ENCODE measurements around the gene SCAMP5. TPM values are rescaled to one million over a fixed set of nuclear protein-coding genes. Genes with fewer than 3 reads are reported as not detected.

The SCAMP5 gene
- total and polyA plus RNA-seq, 2 of the 13 experiments (the other 11 are each of a cell fraction or from before 2014, with no cell fraction given): 34.3 to 49.0 TPM

DNA sequence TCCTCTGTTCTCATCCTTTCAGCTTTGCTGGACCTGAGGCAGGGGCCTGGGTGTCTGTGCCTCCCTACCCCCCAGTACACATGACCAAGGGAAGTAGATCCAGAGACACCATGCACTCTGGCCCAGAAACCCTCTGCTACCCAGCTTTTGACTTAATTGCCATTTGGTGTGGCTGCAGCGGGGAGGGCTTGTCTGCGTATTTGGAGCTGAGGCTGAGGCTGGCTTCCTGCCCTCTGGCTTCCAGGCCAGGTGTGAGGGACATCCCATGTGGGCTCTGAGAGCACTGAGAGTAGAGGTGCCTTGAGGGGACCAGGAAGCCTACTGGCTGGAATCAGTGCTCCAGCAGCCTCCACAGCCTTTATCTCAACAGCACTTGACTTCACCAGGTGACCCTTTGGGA, 54.9 kb downstream of the SCAMP5 start:
- Histone ChIP-seq H3K4me3 (replicated peaks in 1 of 3; ENCODE audit: insufficient read depth in 1 of 3, low read depth in 2 of 3, low read length in 3 of 3) (no peak overlapping the region), H2AFZ (ENCODE audit: low read length) (no peak overlapping the region), H3K36me3 (replicated peaks in 1 of 2; ENCODE audit: control insufficient read depth in 1 of 2, insufficient read depth in 2 of 2, low read length in 2 of 2) (peaks cover 3 to 10% of the 10 kb centered on the region in 2 experiments; a peak in 4 of 5 replicates), H4K20me1 (ENCODE audit: insufficient read depth, low read length) (no peaks in the 10 kb centered on the region), H3K79me2 (ENCODE audit: insufficient read depth, low read length) (no peaks in the 10 kb centered on the region), H3K9me3 (ENCODE audit: low read length) (no peaks in the 10 kb centered on the region), H3K27ac (ENCODE audit: extremely low read length, insufficient read depth, low read length) (no peak overlapping the region), H3K27me3 (ENCODE audit: control insufficient read depth in 1 of 2, insufficient read depth in 2 of 2, low read length in 2 of 2) (no peaks in the 10 kb centered on the region), H3K4me1 (ENCODE audit: insufficient read depth, low read length) (peaks cover 67% of the 10 kb centered on the region), H3K9ac (ENCODE audit: insufficient read depth, low read depth, low read length) (no peak overlapping the region), H3K4me2 (ENCODE audit: low read depth, low read length) (no peak overlapping the region)
- WGBS (ENCODE audit: low lambda C conversion rate): 100% methylated on average over 2 of the region's 2 CpGs
- intact Hi-C loops (cut with micrococcal nuclease; ENCODE audit: unreplicated experiment): no loop called here
- no peak for FAIRE-seq
- ChIA-PET CTCF (ENCODE audit: low intra/inter-chr PET ratio, low total read pairs) (no interaction called here), POLR2A (no interaction called here)
- ATAC-seq: no peak
- DNase-seq (ENCODE audit: low spot score): no peak
- in situ Hi-C loops (cut with HindIII; ENCODE audit: extremely low pct_ligation_motif_present, low pct_unique_long_range_greater_than_20kb): no loop called here
- no peak for TF ChIP-seq GLI4 (CRISPR knock-in tag; IDR thresholded peaks at IDR 0.05; ENCODE audit: borderline replicate concordance)
- no peak for TF ChIP-seq CENPX (CRISPR knock-in tag; IDR thresholded peaks at IDR 0.05)
- TF ChIP-seq SIX4 (CRISPR knock-in tag; IDR thresholded peaks at IDR 0.05): no peak
- TF ChIP-seq KMT2B (CRISPR knock-in tag; IDR thresholded peaks at IDR 0.05): no peak
- no peak for TF ChIP-seq MEF2D (CRISPR knock-in tag; IDR thresholded peaks at IDR 0.05)
- no peak for TF ChIP-seq SALL1 (CRISPR knock-in tag; IDR thresholded peaks at IDR 0.05)
- no TSS peak for BruUV-seq (replicated peaks)

DNA sequence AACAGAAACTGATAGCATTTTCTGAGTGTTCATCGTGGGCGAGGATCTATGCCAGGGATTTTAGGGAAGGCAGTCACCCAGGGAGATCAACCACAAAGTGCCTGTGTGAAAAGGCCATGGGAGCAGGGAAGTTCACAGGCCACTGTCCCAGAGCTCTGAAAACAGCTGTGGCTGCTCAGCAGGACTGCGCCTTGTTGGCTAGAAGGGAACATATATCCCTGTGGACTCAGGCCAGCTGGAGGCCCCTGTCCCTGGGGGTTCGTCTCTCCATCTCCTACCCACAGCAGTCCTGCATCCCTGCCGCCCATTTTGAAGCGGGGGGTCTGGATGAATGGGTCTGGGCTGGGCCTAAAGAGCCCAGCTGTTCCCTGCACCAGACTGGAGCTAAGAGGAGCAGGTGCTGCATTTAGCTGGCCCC, 55.8 kb downstream of the SCAMP5 start:
- Histone ChIP-seq H3K36me3 (replicated peaks in 1 of 2; ENCODE audit: control insufficient read depth in 1 of 2, insufficient read depth in 2 of 2, low read length in 2 of 2) (peaks cover 3 to 10% of the 10 kb centered on the region in 2 experiments; a peak in 4 of 5 replicates), H3K9me3 (ENCODE audit: low read length) (no peaks in the 10 kb centered on the region), H3K79me2 (ENCODE audit: insufficient read depth, low read length) (no peaks in the 10 kb centered on the region), H3K4me2 (ENCODE audit: low read depth, low read length) (no peak overlapping the region), H3K27ac (ENCODE audit: extremely low read length, insufficient read depth, low read length) (no peak overlapping the region), H4K20me1 (ENCODE audit: insufficient read depth, low read length) (no peaks in the 10 kb centered on the region), H3K4me3 (replicated peaks in 1 of 3; ENCODE audit: insufficient read depth in 1 of 3, low read depth in 2 of 3, low read length in 3 of 3) (no peak overlapping the region), H3K9ac (ENCODE audit: insufficient read depth, low read depth, low read length) (no peak overlapping the region), H3K27me3 (ENCODE audit: control insufficient read depth in 1 of 2, insufficient read depth in 2 of 2, low read length in 2 of 2) (no peaks in the 10 kb centered on the region), H3K4me1 (ENCODE audit: insufficient read depth, low read length) (peaks cover 67% of the 10 kb centered on the region), H2AFZ (ENCODE audit: low read length) (no peak overlapping the region)
- in situ Hi-C loops (cut with HindIII; ENCODE audit: extremely low pct_ligation_motif_present, low pct_unique_long_range_greater_than_20kb) (no loop called here), intact Hi-C loops (cut with micrococcal nuclease; ENCODE audit: unreplicated experiment) (no loop called here)
- 100% methylated on average over 6 of the region's 6 CpGs for WGBS (ENCODE audit: low lambda C conversion rate)
- BruUV-seq (replicated peaks): no TSS peak
- ChIA-PET POLR2A (interaction anchor here (2.6 kb wide), 1 partner anchor 149 kb away, joined by 11 read pairs; the partner anchor contains the start of gene C15orf39), CTCF (ENCODE audit: low intra/inter-chr PET ratio, low total read pairs) (no interaction called here)
- DNase-seq (ENCODE audit: low spot score) (no peak), ATAC-seq (no peak), FAIRE-seq (no peak)
- TF ChIP-seq EED (CRISPR knock-in tag; IDR thresholded peaks at IDR 0.05) (no peak), ZNF749 (CRISPR knock-in tag; IDR thresholded peaks at IDR 0.05; ENCODE audit: borderline replicate concordance) (no peak), ZNF777 (CRISPR knock-in tag; IDR thresholded peaks at IDR 0.05) (no peak), ZFYVE20 (CRISPR knock-in tag; IDR thresholded peaks at IDR 0.05; ENCODE audit: borderline replicate concordance, low read depth) (no peak), ZNF331 (CRISPR knock-in tag; IDR thresholded peaks at IDR 0.05) (no peak), CEBPB (IDR thresholded peaks at IDR 0.05; ENCODE audit: borderline replicate concordance, low read depth, low read length) (no peak), TAF15 (IDR thresholded peaks at IDR 0.05; ENCODE audit: low read depth, low read length, poor library complexity, severe bottlenecking) (no peak), ZNF879 (CRISPR knock-in tag; IDR thresholded peaks at IDR 0.05) (no peak)
- TF ChIP-seq, protein P1, sequence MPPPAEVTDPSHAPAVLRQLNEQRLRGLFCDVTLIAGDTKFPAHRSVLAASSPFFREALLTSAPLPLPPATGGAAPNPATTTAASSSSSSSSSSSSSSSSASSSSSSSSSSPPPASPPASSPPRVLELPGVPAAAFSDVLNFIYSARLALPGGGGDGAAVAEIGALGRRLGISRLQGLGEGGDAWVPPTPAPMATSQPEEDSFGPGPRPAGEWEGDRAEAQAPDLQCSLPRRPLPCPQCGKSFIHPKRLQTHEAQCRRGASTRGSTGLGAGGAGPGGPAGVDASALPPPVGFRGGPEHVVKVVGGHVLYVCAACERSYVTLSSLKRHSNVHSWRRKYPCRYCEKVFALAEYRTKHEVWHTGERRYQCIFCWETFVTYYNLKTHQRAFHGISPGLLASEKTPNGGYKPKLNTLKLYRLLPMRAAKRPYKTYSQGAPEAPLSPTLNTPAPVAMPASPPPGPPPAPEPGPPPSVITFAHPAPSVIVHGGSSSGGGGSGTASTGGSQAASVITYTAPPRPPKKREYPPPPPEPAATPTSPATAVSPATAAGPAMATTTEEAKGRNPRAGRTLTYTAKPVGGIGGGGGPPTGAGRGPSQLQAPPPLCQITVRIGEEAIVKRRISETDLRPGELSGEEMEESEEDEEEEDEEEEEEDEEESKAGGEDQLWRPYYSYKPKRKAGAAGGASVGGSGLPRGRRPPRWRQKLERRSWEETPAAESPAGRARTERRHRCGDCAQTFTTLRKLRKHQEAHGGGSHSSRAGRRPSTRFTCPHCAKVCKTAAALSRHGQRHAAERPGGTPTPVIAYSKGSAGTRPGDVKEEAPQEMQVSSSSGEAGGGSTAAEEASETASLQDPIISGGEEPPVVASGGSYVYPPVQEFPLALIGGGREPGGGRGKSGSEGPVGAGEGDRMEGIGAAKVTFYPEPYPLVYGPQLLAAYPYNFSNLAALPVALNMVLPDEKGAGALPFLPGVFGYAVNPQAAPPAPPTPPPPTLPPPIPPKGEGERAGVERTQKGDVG (CRISPR knock-in tag; IDR thresholded peaks at IDR 0.05; ENCODE audit: borderline replicate concordance): no peak

Data from HepG2 (cell line).